Kidney epithelial cell (primary cell): ENCODE results near the gene AKR1A1. TPM values are rescaled to one million over a fixed set of nuclear protein-coding genes. Genes with fewer than 3 reads are reported as not detected.

Experiments
- DNase-seq: peaks from one replicate; pipeline ENCODE4 v3.0.0-alpha.2; 2010; ENCODE audit warnings: low read depth
- H3K27me3 ChIP-seq: 2 replicates; pipeline ENCODE4 v1.6.0; 2011; ENCODE audit warnings: low read length; ENCODE audit not compliant: control insufficient read depth, insufficient read depth
- H3K36me3 ChIP-seq: 2 replicates; pipeline ENCODE4 v1.5.1; 2011; ENCODE audit warnings: low read length; ENCODE audit not compliant: control insufficient read depth, insufficient read depth
- H3K4me3 ChIP-seq: 2 replicates; pipeline ENCODE4 v1.5.1; 2011; ENCODE audit warnings: low read depth, mild to moderate bottlenecking, control low read depth, low read length
- CTCF ChIP-seq: IDR thresholded peaks from 2 replicates; pipeline ENCODE4 v1.5.1; 2011; ENCODE audit warnings: mild to moderate bottlenecking, moderate library complexity, low read length, control low read depth, inconsistent platforms; ENCODE audit not compliant: insufficient read depth, poor library complexity, severe bottlenecking
- total RNA-seq: library from RNA; depleted of rRNA; stranded (reverse); fragments of >200 nt; gene quantifications from 2 replicates; pipeline ENCODE4 v1.2.3, GENCODE V29; 2015

The AKR1A1 gene
- total RNA-seq, 1 donor from 2014 or later: 158 TPM

- TF ChIP-seq CTCF: no peak
- H3K4me3 ChIP-seq: no peak overlapping the region
- no peak for DNase-seq
- H3K36me3 ChIP-seq: no peaks in the 10 kb centered on the region
- H3K27me3 ChIP-seq: no peaks in the 10 kb centered on the region
Observed at GRCh38 chr1:45535988-45536766, 14.4 kb upstream of the AKR1A1 start.

- no peak for DNase-seq
- Histone ChIP-seq H3K27me3 (no peaks in the 10 kb centered on the region), H3K36me3 (no peaks in the 10 kb centered on the region), H3K4me3 (no peak overlapping the region)
- no peak for TF ChIP-seq CTCF
Observed at GRCh38 chr1:45536886-45537285, 13.7 kb upstream of the AKR1A1 start.

GRCh38 chr1:45541193-45541592, 9.4 kb upstream of the AKR1A1 start:
- no peak for TF ChIP-seq CTCF
- no peak for DNase-seq
- Histone ChIP-seq H3K27me3 (no peaks in the 10 kb centered on the region), H3K36me3 (no peaks in the 10 kb centered on the region), H3K4me3 (no peak overlapping the region)

- Histone ChIP-seq H3K36me3 (no peaks in the 10 kb centered on the region), H3K27me3 (no peaks in the 10 kb centered on the region), H3K4me3 (no peak overlapping the region)
- no peak for DNase-seq
- TF ChIP-seq CTCF: no peak
Observed at GRCh38 chr1:45542591-45542990, 8.0 kb upstream of the AKR1A1 start.

GRCh38 chr1:45543581-45544417, 6.8 kb upstream of the AKR1A1 start:
- no peak for DNase-seq
- H3K27me3 ChIP-seq: no peaks in the 10 kb centered on the region
- no peak overlapping the region for H3K4me3 ChIP-seq
- no peaks in the 10 kb centered on the region for H3K36me3 ChIP-seq
- no peak for TF ChIP-seq CTCF
